ENCODE results near the gene OTOP2.

The OTOP2 gene
- long read RNA-seq, result 0 reads

DNA sequence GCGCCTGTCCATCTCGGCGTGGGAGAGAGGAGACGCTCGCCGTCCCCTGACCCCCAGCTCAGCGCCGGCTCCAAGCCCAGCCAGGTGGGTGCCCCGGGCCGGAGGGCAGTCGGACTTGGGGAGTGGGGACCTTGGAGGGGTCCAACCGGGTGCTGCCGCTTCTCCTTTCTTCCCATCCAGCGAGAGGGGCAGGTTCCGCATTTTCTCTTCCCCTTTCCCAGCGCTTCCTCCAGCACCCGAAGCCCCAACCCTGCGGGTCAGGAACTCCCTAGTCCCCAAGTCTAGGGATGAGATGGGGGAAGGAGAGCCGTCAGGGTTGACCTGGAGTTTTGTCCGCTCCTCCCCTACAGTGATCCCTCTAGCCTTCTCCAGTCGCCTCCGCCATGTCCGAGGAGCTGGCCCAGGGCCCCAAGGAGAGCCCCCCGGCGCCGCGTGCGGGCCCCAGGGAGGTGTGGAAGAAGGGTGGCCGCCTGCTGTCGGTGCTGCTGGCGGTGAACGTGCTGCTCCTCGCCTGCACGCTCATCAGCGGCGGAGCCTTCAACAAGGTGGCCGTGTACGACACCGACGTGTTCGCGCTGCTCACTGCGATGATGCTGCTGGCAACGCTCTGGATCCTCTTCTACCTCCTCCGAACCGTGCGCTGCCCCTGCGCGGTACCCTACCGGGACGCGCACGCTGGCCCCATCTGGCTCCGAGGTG, at the start of gene OTOP2:
Gene OTOP2, plus strand, starts transcription at position 24 of the 699 bp plus-strand sequence. Its CDS starts 360 bp downstream, at position 384.
- DNase-seq (ENCODE audit: low read depth in 1 of 2, low spot score in 1 of 2), result peak; percentile 30 to 79
- Histone ChIP-seq H3K4me3 (replicated peaks; ENCODE audit: insufficient read depth, low read length) (peak within 1 kb of the TSS; percentile 11; the same call in 1 of the 2 replicates), H3K27ac (replicated peaks) (no peak within 1 kb of the TSS), H3K27me3 (ENCODE audit: insufficient read depth, poor library complexity, severe bottlenecking) (peaks cover 36% of the 10 kb centered on the region)
- TF ChIP-seq POLR2AphosphoS5 (IDR thresholded peaks at IDR 0.05; ENCODE audit: low read depth) (no peak), REST (IDR thresholded peaks at IDR 0.05; ENCODE audit: insufficient replicate concordance, low read depth) (no peak), CTCF (IDR thresholded peaks at IDR 0.05; ENCODE audit: insufficient read depth, low read length) (no peak), GABPA (IDR thresholded peaks at IDR 0.05; ENCODE audit: low read depth) (no peak), SPI1 (IDR thresholded peaks at IDR 0.05; ENCODE audit: borderline replicate concordance, low read depth) (peak; percentile 97)

GRCh38 chr17:74874615-74875037, 49.4 kb upstream of the OTOP2 start:
- TF ChIP-seq SPI1 (IDR thresholded peaks at IDR 0.05; ENCODE audit: borderline replicate concordance, low read depth) (no peak), GABPA (IDR thresholded peaks at IDR 0.05; ENCODE audit: low read depth) (no peak), CTCF (IDR thresholded peaks at IDR 0.05; ENCODE audit: insufficient read depth, low read length) (no peak), REST (IDR thresholded peaks at IDR 0.05; ENCODE audit: insufficient replicate concordance, low read depth) (no peak), POLR2AphosphoS5 (IDR thresholded peaks at IDR 0.05; ENCODE audit: low read depth) (no peak)
- Histone ChIP-seq H3K4me3 (replicated peaks; ENCODE audit: insufficient read depth, low read length) (no peak overlapping the region), H3K27me3 (ENCODE audit: insufficient read depth, poor library complexity, severe bottlenecking) (no peaks in the 10 kb centered on the region), H3K27ac (replicated peaks) (no peak overlapping the region)
- no peak for DNase-seq (ENCODE audit: low read depth in 1 of 2, low spot score in 1 of 2)

GRCh38 chr17:74875155-74875976, 48.7 kb upstream of the OTOP2 start:
- Histone ChIP-seq H3K27me3 (ENCODE audit: insufficient read depth, poor library complexity, severe bottlenecking) (no peaks in the 10 kb centered on the region), H3K27ac (replicated peaks) (no peak overlapping the region), H3K4me3 (replicated peaks; ENCODE audit: insufficient read depth, low read length) (no peak overlapping the region)
- TF ChIP-seq SPI1 (IDR thresholded peaks at IDR 0.05; ENCODE audit: borderline replicate concordance, low read depth) (no peak), REST (IDR thresholded peaks at IDR 0.05; ENCODE audit: insufficient replicate concordance, low read depth) (no peak), POLR2AphosphoS5 (IDR thresholded peaks at IDR 0.05; ENCODE audit: low read depth) (no peak), CTCF (IDR thresholded peaks at IDR 0.05; ENCODE audit: insufficient read depth, low read length) (no peak), GABPA (IDR thresholded peaks at IDR 0.05; ENCODE audit: low read depth) (no peak)
- DNase-seq (ENCODE audit: low read depth in 1 of 2, low spot score in 1 of 2), result no peak
